ENCODE measurements around the gene EPHA2.

Gene EPHA2

GRCh38 chr1:16076865-16077238 is 79.0 kb downstream of the EPHA2 start:
- H3K36me3 Mint-ChIP-seq (ENCODE audit: insufficient read depth) = peaks cover 2% of the 10 kb centered on the region
- peaks cover 20% of the 10 kb centered on the region for H3K4me1 Mint-ChIP-seq
- H3K4me3 Mint-ChIP-seq = no peak overlapping the region
- no peaks in the 10 kb centered on the region for H3K9me3 Mint-ChIP-seq
- no peaks in the 10 kb centered on the region for H3K27me3 Mint-ChIP-seq
- ATAC-seq (replicated peaks; ENCODE audit: extremely low read depth, poor library complexity, severe bottlenecking) (no peak), DNase-seq (ENCODE audit: low spot score in 2 of 2) (no peak)
- no peak overlapping the region for H3K27ac Mint-ChIP-seq (ENCODE audit: low read depth)

- no peak for DNase-seq (ENCODE audit: low spot score in 2 of 2)
- ATAC-seq (replicated peaks; ENCODE audit: extremely low read depth, poor library complexity, severe bottlenecking) = no peak
- peaks cover 2% of the 10 kb centered on the region for H3K36me3 Mint-ChIP-seq (ENCODE audit: insufficient read depth)
- no peak overlapping the region for H3K4me3 Mint-ChIP-seq
- no peaks in the 10 kb centered on the region for H3K27me3 Mint-ChIP-seq
- H3K27ac Mint-ChIP-seq (ENCODE audit: low read depth) = no peak overlapping the region
- H3K9me3 Mint-ChIP-seq = no peaks in the 10 kb centered on the region
- peaks cover 22% of the 10 kb centered on the region for H3K4me1 Mint-ChIP-seq
These were observed 79.6 kb downstream of the EPHA2 start for GRCh38 chr1:16076031-16076864.

GRCh38 chr1:16075337-16076030 is 80.4 kb downstream of the EPHA2 start:
- H3K4me1 Mint-ChIP-seq = peaks cover 30% of the 10 kb centered on the region

More at GRCh38 chr1:16075337-16076030, 80.4 kb downstream of the EPHA2 start:
- peaks cover 2% of the 10 kb centered on the region for H3K36me3 Mint-ChIP-seq (ENCODE audit: insufficient read depth)
- no peaks in the 10 kb centered on the region for H3K27me3 Mint-ChIP-seq
- no peak for DNase-seq (ENCODE audit: low spot score in 2 of 2)
- no peak for ATAC-seq (replicated peaks; ENCODE audit: extremely low read depth, poor library complexity, severe bottlenecking)
- no peaks in the 10 kb centered on the region for H3K9me3 Mint-ChIP-seq
- no peak overlapping the region for H3K27ac Mint-ChIP-seq (ENCODE audit: low read depth)
- H3K4me3 Mint-ChIP-seq = no peak overlapping the region

All from central memory CD8-positive, alpha-beta T cell (primary cell).